Testis (tissue), 3 donors: ENCODE results near the gene PCDHGB5. TPM values are rescaled to one million over a fixed set of nuclear protein-coding genes. Genes with fewer than 3 reads are reported as not detected.

Experiments used
- DNase-seq: peaks from one replicate; pipeline ENCODE4 v3.0.0-alpha.2; 2019
- H3K27ac ChIP-seq, 2 donors: fragments of 200-600 bp; sonication (generic); one replicate each; pipeline ENCODE4 v1.5.1; 2019
- H3K27me3 ChIP-seq: fragments of 200-600 bp; sonication (generic); one replicate; pipeline ENCODE4 v1.5.1; 2019
- H3K36me3 ChIP-seq: fragments of 200-600 bp; sonication (generic); one replicate; pipeline ENCODE4 v1.5.1; 2017; ENCODE audit warnings: low read depth; ENCODE audit errors: missing control alignments
- H3K4me1 ChIP-seq: fragments of 200-600 bp; sonication (generic); one replicate; pipeline ENCODE4 v1.5.1; 2019
- H3K4me3 ChIP-seq, 2 donors: fragments of 200-600 bp; sonication (generic); one replicate each; pipeline ENCODE4 v1.5.1; 2017 to 2019
- H3K9me3 ChIP-seq: fragments of 200-600 bp; sonication (generic); one replicate; pipeline ENCODE4 v1.5.1; 2017
- POLR2A ChIP-seq: fragments of 450-650 bp; IDR thresholded peaks from one replicate; pipeline ENCODE4 v1.6.1; 2017; ENCODE audit warnings: antibody characterized with exemption, mild to moderate bottlenecking, moderate library complexity
- WGBS, 2 donors: methylation state at CpG; one replicate each; pipeline ENCODE4 v1.1.5; 2018; 5-methylcytosine and 5-hydroxymethylcytosine counted together
- intact Hi-C: fragments of 100-400 bp; cut with DNase I; formaldehyde crosslinking; loops from one replicate; pipeline ENCODE4 v1.15.1; 2023; ENCODE audit warnings: low total_unique reads
- polyA plus RNA-seq: library from polyadenylated mRNA; stranded (reverse); fragments of 350-450 nt; fragmentation: Illumina TruSeq; extraction: RNeasy Lipid Tissue Mini Kit (QIAGEN cat#74804); gene quantifications from one replicate; pipeline ENCODE4 v1.2.3, GENCODE V29; 2014; ENCODE audit warnings: low read depth, low replicate concordance; ENCODE audit not compliant: insufficient read depth
- total RNA-seq, 2 donors: library from RNA; depleted of rRNA; stranded (reverse); fragments of >200 nt; gene quantifications; one replicate each; pipeline ENCODE4 v1.2.3, GENCODE V29; 2016
- TF ChIP-seq, protein P1 (sequence below), 3 experiments: fragments of 450-650 bp in 2 of 3; fragments of 200-600 bp in 1 of 3; sonication (generic) in 1 of 3; IDR thresholded peaks; one replicate each; pipeline ENCODE4 v1.5.1; 2016 to 2019; ENCODE audit warnings: antibody characterized with exemption in 3 of 3, mild to moderate bottlenecking in 2 of 3, moderate library complexity in 1 of 3

Gene PCDHGB5
- total and polyA plus RNA-seq, 3 donors from 2014 or later: 4.5 to 36.4 (median 28.3) TPM

DNA sequence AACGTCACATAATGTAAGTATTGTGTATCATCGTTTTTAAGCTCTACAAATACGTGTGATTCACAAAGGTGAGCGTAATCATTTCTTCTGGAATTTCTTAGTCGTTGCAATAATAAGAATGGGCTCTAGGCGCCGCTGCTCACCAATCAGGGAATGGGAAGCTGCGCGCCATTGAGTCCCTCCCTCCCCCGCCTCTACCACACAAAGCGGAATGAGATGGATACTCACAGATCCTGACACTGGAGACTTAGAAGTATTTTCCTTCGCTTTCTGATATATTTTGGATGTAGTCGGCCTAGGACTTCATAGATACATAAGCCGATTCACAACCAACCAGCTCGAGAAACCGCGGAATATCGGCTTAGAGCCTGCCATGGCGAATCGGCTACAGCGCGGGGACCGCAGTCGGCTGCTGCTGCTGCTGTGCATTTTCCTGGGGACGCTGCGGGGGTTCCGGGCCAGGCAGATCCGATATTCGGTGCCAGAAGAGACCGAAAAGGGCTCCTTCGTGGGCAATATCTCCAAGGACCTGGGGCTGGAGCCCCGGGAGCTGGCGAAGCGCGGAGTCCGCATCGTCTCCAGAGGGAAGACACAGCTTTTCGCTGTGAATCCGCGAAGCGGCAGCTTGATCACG lies 23.2 kb downstream of the PCDHGB5 start, which contains the start of gene PCDHGA11:
Gene PCDHGA11, plus strand, starts transcription at position 197 of the 634 bp plus-strand sequence. Its CDS starts 177 bp downstream, at position 374.
- Histone ChIP-seq H3K27ac (no peak within 1 kb of the TSS), H3K9me3 (no peaks in the 10 kb centered on the region), H3K27me3 (no peaks in the 10 kb centered on the region), H3K4me1 (peaks cover 3% of the 10 kb centered on the region), H3K36me3 (no peaks in the 10 kb centered on the region), H3K4me3 (peak within 1 kb of the TSS; percentile 26 to 27)
- DNase-seq: peak; percentile 73
- 17 to 20% methylated on average over 37 to 42 of the region's 42 CpGs for WGBS, 2 donors
- intact Hi-C loops: loop anchor here (10.0 kb wide), 1 partner anchor 104 kb away; no protein-coding TSS in a partner anchor
- no peak for TF ChIP-seq POLR2A
- TF ChIP-seq, protein P1, sequence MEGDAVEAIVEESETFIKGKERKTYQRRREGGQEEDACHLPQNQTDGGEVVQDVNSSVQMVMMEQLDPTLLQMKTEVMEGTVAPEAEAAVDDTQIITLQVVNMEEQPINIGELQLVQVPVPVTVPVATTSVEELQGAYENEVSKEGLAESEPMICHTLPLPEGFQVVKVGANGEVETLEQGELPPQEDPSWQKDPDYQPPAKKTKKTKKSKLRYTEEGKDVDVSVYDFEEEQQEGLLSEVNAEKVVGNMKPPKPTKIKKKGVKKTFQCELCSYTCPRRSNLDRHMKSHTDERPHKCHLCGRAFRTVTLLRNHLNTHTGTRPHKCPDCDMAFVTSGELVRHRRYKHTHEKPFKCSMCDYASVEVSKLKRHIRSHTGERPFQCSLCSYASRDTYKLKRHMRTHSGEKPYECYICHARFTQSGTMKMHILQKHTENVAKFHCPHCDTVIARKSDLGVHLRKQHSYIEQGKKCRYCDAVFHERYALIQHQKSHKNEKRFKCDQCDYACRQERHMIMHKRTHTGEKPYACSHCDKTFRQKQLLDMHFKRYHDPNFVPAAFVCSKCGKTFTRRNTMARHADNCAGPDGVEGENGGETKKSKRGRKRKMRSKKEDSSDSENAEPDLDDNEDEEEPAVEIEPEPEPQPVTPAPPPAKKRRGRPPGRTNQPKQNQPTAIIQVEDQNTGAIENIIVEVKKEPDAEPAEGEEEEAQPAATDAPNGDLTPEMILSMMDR (IDR thresholded peaks at IDR 0.05): peak; percentile 17 to 51 (median 23)

- intact Hi-C loops: loop anchor here (10.0 kb wide), 1 partner anchor 103 kb away; no protein-coding TSS in a partner anchor
These were observed 23.7 kb downstream of the PCDHGB5 start for GRCh38 chr5:141421489-141421855.

DNA sequence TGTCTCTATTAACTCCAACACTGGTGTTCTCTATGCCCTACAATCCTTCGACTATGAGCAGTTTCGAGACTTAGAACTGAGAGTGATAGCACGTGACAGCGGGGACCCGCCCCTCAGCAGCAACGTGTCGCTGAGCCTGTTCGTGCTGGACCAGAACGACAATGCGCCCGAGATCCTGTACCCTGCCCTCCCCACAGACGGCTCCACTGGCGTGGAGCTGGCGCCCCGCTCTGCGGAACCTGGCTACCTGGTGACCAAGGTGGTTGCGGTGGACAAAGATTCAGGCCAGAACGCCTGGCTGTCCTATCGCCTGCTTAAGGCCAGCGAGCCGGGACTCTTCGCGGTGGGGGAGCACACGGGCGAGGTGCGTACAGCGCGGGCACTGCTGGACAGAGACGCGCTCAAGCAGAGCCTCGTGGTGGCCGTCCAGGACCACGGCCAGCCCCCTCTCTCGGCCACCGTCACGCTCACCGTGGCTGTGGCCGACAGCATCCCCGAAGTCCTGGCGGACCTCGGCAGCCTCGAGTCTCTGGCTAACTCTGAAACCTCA lies 25.1 kb downstream of the PCDHGB5 start:
- no peak overlapping the region for H3K27ac ChIP-seq
- H3K4me3 ChIP-seq: no peak overlapping the region
- intact Hi-C loops: loop anchor here (10.0 kb wide), 1 partner anchor 102 kb away; no protein-coding TSS in a partner anchor
- WGBS, 2 donors: 22 to 25% methylated on average over 10 to 34 of the region's 42 CpGs
- no peaks in the 10 kb centered on the region for H3K9me3 ChIP-seq
- H3K4me1 ChIP-seq: peaks cover 3% of the 10 kb centered on the region
- DNase-seq: no peak
- no peaks in the 10 kb centered on the region for H3K27me3 ChIP-seq
- no peak for TF ChIP-seq POLR2A
- TF ChIP-seq, protein P1 (IDR thresholded peaks at IDR 0.05): no peak
- no peaks in the 10 kb centered on the region for H3K36me3 ChIP-seq

More at GRCh38 chr5:141421489-141421855, 23.7 kb downstream of the PCDHGB5 start:
- WGBS, 2 donors: 15 to 17% methylated on average over 13 of the region's 13 CpGs
- TF ChIP-seq POLR2A: no peak
- TF ChIP-seq, protein P1 (IDR thresholded peaks at IDR 0.05): no peak
- Histone ChIP-seq H3K27ac (no peak overlapping the region), H3K27me3 (no peaks in the 10 kb centered on the region), H3K9me3 (no peaks in the 10 kb centered on the region), H3K4me3 (peak overlapping the region; percentile 26 to 27), H3K36me3 (no peaks in the 10 kb centered on the region), H3K4me1 (peaks cover 3% of the 10 kb centered on the region)
- DNase-seq: no peak

GRCh38 chr5:141427783-141428426 lies 30.2 kb downstream of the PCDHGB5 start:
- no peaks in the 10 kb centered on the region for H3K27me3 ChIP-seq

More at GRCh38 chr5:141427783-141428426, 30.2 kb downstream of the PCDHGB5 start:
- TF ChIP-seq, protein P1 (IDR thresholded peaks at IDR 0.05): no peak
- TF ChIP-seq POLR2A: no peak
- no peaks in the 10 kb centered on the region for H3K9me3 ChIP-seq
- no peaks in the 10 kb centered on the region for H3K36me3 ChIP-seq
- H3K27ac ChIP-seq: no peak overlapping the region
- WGBS, 2 donors: 25 to 40% methylated on average over 8 to 42 of the region's 53 CpGs
- no peaks in the 10 kb centered on the region for H3K4me1 ChIP-seq
- no peak overlapping the region for H3K4me3 ChIP-seq
- no peak for DNase-seq
- intact Hi-C loops: loop anchor here (10.0 kb wide), 1 partner anchor 97 kb away; no protein-coding TSS in a partner anchor
